ENCODE measurements around the gene ZNF415.
"Not testable (repeated sequence)": the region's sequence is repeated elsewhere in the genome, so short reads cannot be mapped to it uniquely, and the experiment has no call there.

The ZNF415 gene

DNA sequence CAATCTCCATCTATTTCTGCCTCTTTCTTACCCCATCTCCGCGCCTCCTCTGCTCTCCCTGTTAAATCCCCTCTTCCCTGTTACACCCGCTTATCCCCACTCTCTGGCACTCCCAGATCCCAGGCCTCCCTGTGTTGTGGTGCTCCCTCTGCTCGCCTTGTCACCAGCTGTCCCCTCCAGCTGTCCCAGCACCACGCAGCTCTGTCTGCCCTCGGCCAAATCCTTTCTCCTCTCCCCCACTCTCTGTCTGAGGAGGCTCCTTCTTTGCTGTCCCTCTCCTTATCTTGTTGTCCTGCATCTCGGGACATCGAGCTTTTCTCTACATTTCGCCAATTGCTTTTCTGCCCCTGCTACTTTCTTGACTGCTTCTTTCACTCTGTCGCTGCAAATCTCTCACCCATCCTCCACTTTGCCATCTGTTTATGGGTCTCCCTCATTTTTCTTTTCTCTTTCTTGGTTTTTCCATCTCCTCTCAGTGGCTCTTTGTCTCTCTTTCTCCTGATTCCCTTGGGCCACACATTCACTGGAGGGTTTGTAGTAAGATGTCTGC lies 30.4 kb downstream of the ZNF415 start:
- DNase-seq, result no peak

- no peak for DNase-seq
Measured at GRCh38 chr19:53101518-53101917, 31.2 kb downstream of the ZNF415 start.

DNA sequence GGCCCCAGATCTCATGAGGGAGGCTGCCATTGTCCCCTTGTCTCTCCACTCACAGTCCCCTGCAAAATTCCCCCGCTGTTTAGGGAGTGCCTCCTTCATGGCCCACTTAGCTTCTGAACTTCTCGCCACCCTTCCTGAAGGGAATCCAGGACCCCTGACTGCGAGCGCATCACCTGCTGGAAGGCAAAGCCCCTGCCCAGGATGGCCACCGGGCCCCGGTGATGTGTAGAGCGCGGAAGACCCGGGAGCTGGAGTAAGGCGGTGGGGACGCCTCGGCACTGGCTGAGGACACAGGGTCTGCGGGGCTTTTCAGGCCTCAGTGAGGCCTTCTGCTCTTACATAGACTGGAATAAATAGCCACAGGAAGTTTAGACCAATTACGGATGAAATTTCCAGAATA lies 34.1 kb downstream of the ZNF415 start:
- not testable (repeated sequence) for DNase-seq

GRCh38 chr19:53096982-53097690 lies 35.6 kb downstream of the ZNF415 start:
- DNase-seq, result not testable (repeated sequence)

DNA sequence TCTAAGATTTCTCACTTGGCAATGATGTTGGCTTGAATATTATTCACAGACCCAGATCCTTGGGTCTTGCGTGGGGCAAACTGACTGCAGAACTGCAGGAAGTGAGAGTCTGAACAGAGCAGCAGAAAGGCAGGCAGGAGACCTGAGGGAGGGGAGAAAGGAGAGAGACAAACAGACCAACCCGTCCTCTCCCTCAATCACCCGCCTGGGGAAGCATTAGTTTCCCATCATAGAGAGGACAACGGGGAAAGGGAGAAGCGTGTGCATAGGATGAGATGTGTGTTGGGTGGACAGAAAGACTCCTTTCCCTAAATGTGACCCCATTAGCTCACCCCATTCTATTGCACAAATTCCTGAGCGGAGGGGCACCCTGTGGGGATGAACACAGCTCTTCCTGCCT lies 36.1 kb downstream of the ZNF415 start:
- DNase-seq, result not testable (repeated sequence)

GRCh38 chr19:53094754-53095575 lies 37.7 kb downstream of the ZNF415 start:
- no peak for DNase-seq

- DNase-seq, result no peak
Measured at GRCh38 chr19:53092723-53093122, 40.0 kb downstream of the ZNF415 start.

DNA sequence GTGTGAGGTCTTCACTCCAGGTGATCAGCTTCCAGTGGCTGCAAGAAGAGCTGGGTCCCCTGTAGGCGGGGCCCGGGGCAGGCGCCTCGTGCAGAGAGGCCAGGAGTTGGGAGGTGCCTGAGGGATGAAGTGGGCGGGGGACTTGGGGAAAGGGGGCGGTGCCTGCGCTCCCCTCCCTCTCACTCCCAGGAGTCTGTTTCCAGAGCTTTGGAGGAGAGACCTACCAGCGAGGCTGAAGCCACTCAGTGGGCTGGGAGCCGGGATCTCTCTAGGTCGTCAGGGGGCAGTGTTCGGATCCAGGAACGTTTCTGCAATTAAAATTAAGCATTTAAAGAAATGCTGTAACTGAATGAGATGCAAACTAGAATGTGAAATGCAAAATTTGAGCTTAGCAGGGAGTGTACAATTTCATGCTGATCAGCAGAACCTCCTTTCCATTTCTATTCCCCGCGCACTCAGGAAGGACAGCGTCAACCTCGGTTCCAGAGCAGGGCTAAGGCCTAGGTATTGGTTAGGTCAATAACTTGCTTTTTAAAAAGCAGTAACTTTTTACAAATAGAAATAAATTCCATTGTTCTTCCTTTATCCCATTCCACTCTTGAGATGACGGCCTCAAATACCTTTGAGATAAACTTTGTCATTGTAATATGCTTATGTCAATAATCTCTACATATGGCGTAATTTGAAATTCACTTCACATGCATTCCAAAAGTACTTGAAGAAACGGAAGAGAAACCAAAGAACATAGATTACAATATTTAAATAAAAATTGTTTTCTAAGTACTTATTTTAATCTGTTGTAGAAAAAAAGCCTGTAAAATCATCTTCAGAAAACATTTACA lies 41.1 kb downstream of the ZNF415 start:
- DNase-seq, result no peak

- no peak for DNase-seq
Measured at GRCh38 chr19:53088091-53088490, 44.6 kb downstream of the ZNF415 start.

DNA sequence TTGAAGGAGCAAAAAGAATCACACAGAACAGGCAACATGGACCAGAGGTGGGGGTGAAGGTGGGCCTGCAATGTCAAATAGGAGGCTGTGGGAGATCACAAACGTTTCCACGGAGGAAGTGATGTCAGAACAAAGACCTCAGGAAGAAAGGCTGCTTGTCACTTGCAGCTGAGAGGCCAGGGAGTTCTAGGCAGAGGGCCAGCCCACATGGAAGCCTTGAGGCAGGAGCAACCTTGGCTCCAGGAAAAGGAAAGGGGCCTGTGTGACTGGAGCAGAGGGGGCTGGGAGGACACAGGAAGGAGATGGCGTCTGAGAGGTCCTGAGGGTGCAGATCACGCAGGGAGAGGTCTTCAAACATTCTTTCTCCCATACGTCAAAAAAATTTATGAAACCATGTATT lies 45.8 kb downstream of the ZNF415 start:
- DNase-seq, result no peak

DNA sequence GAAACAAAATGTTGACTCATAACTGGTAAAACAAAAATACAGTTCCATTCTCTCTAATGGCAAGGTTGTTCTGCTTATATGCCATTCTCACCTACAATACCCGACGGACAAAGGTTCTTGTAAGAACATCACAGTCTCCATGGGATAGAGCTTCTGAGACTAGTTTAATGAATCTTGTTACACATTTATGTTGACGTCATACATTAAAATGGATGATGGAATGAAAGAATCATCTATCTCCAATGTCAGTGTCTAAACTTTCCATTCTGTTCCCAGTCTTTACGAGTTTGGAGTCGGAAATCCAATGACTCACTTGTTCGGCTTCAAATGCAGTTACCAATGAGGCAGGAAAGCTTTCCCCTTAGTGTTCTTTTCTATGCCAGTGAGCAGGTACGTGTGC lies 47.2 kb downstream of the ZNF415 start:
- no peak for DNase-seq

DNA sequence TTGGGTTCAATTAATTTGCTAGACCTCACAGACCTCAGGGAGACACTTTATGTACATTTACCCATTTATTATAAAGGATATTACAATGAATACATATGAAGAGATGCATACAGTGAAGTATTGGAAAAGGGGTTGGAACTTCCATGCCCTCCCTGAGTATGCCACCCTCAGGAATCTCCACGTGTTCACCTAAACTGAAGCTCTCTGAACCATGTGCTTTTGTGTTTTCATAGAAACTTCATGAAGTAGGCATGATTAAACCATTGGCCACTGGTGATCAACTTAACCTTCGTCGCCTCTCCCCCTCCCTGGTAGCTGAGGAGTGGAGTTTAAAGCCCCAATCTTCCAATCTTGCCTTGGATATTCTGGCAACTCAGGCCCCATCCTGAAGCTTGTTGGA lies 49.8 kb downstream of the ZNF415 start:
- DNase-seq, result no peak

DNA sequence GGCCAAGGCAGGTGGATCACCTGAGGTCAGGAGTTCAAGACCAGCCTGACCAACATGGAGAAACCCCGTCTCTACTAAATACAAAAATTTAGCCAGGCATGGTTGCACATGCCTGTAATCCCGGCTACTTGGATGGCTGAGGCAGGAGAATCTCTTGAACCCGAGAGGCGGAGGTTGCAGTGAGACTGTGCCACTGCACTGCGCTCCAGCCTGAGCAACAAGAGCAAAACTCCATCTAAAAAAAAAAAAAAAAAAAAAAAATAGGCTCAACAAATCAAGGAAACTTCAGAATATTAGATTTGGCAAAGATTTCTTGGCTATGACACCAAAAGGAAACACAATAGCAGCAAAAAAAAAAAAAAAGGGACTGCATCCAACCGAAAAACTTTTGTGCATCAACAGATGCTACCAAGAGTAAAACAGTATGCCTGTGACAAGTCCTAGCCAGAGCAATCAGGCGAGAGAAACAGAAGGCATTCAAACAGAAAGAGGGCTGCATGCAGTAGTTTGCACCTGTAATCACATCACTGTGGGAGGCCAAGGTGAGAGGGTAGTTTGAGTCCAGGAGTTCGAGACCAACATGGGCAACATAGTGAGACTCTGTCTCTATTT lies 53.3 kb downstream of the ZNF415 start:
- DNase-seq, result no peak

GRCh38 chr19:53078668-53079067 lies 54.0 kb downstream of the ZNF415 start:
- DNase-seq, result no peak

- peak; percentile 19 for DNase-seq
Measured at GRCh38 chr19:53076984-53077383, 55.7 kb downstream of the ZNF415 start.

DNA sequence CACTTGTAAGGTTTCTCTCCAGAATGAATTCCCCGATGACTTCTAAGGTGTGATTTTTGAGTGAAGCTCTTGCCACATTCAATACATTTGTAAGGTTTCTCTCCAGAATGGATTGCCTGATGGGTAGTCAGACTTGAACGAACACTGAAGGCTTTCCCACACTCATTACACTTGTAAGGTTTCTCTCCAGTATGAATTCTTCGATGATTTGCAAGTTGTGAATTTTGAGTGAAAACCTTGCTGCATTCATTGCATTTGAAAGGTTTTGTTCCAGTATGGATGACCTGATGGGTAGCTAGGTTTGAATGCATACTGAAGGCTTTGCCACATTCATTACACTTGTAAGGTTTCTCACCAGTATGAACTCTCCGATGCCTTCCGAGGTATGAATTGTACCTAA lies 63.9 kb downstream of the ZNF415 start:
- DNase-seq, result no peak

DNA sequence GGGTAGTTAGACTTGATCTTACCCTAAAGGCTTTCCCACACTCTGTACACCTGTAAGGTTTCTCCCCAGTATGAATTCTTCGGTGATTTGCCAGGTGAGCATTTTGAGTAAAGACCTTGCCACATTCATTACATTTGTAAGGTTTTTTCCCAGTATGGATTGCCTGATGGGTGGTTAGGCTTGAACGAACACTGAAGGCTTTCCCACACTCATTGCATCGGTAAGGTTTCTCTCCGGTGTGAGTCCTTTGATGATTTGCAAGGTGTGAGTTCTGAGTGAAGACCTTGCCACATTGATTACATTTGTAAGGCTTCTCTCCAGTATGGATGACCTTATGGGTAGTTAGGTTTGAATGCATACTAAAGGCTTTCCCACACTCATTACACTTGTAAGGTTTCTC lies 64.5 kb downstream of the ZNF415 start:
- DNase-seq, result no peak

GRCh38 chr19:53057904-53058580 lies 74.7 kb downstream of the ZNF415 start:
- no peak for DNase-seq

All from NCI-H1048 (cell line).